HepG2 (cell line): ENCODE data around the gene CPZ. TPM values are rescaled to one million over a fixed set of nuclear protein-coding genes. Genes with fewer than 3 reads are reported as not detected.

ENCODE experiments used
- ATAC-seq: fragments of 200-7000 bp; cut with Tn5 transposase; 3 replicates; pipeline ENCODE4 v1.9.1; 2020; ENCODE audit warnings: mild to moderate bottlenecking, moderate library complexity
- BruUV-seq: library from RNA; stranded (reverse); fragments of 400-500 nt; replicated peaks from 2 replicates; lab custom pipeline; 2021; lab: Mats Ljungman, UMichigan
- CTCF ChIA-PET: fragments of 300-600 bp; formaldehyde crosslinking; extraction: SDS; loops from one replicate; lab custom pipeline; 2021; ENCODE audit warnings: low total read pairs, inconsistent platforms, low intra/inter-chr PET ratio; lab: Yijun Ruan, JAX
- POLR2A ChIA-PET: fragments of 350-600 bp; sonication (Branson Sonifier 250); formaldehyde crosslinking; loops from one replicate; lab custom pipeline; 2020; ENCODE audit warnings: antibody characterized with exemption, inconsistent platforms; lab: Yijun Ruan, JAX
- DNase-seq: peaks from one replicate; pipeline ENCODE4 v3.0.0-alpha.2; 2015; ENCODE audit warnings: low spot score
- FAIRE-seq: peaks from 3 replicates; lab custom pipeline; 2011; peaks lifted over from hg19 to GRCh38; lab: Jason Lieb, UNC
- H2AFZ ChIP-seq: one replicate; pipeline ENCODE4 v1.6.1; 2011; ENCODE audit warnings: low read length, inconsistent platforms
- H3K27ac ChIP-seq: fragments of 300-600 bp; 3 replicates; pipeline ENCODE4 v1.8.0; 2011; ENCODE audit warnings: mixed run types, mild to moderate bottlenecking, mixed read lengths, low read length, inconsistent platforms; ENCODE audit not compliant: insufficient read depth; ENCODE audit errors: extremely low read length
- H3K27me3 ChIP-seq, 2 experiments: fragments of 200-600 bp in 1 of 2; 2 replicates in 1 of 2; 3 replicates in 1 of 2; pipeline versions ENCODE4 v1.6.0 to v1.8.0; 2011; ENCODE audit warnings: low read length in 2 of 2, mild to moderate bottlenecking in 2 of 2, moderate library complexity in 2 of 2, inconsistent platforms in 1 of 2; ENCODE audit not compliant: insufficient read depth in 2 of 2, control insufficient read depth in 1 of 2
- H3K36me3 ChIP-seq, 2 experiments: fragments of 200-600 bp in 1 of 2; replicated peaks in 1 of 2; 2 replicates in 1 of 2; 3 replicates in 1 of 2; pipeline versions ENCODE4 v1.5.1 to v1.8.0; 2011; ENCODE audit warnings: low read length in 2 of 2, inconsistent platforms in 1 of 2; ENCODE audit not compliant: insufficient read depth in 2 of 2, control insufficient read depth in 1 of 2
- H3K4me1 ChIP-seq: 2 replicates; pipeline ENCODE4 v1.5.1; 2012; ENCODE audit warnings: low read length, inconsistent platforms; ENCODE audit not compliant: insufficient read depth
- H3K4me2 ChIP-seq: 2 replicates; pipeline ENCODE4 v1.6.0; 2011; ENCODE audit warnings: low read depth, low read length, inconsistent platforms
- H3K4me3 ChIP-seq, 3 experiments: fragments of 200-600 bp in 1 of 3; sonication (generic), shearing (Covaris generic) in 1 of 3; replicated peaks in 1 of 3; 2 replicates each; pipeline ENCODE4 v1.5.1; 2011 to 2016; ENCODE audit warnings: low read length in 3 of 3, inconsistent platforms in 2 of 3, low read depth in 2 of 3, mild to moderate bottlenecking in 2 of 3, control low read depth in 1 of 3, mixed read lengths in 1 of 3; ENCODE audit not compliant: insufficient read depth in 1 of 3
- H3K79me2 ChIP-seq: one replicate; pipeline ENCODE4 v1.6.1; 2011; ENCODE audit warnings: low read length, inconsistent platforms; ENCODE audit not compliant: insufficient read depth
- H3K9ac ChIP-seq: 2 replicates; pipeline ENCODE4 v1.6.0; 2011; ENCODE audit warnings: mild to moderate bottlenecking, low read depth, low read length, inconsistent platforms; ENCODE audit not compliant: insufficient read depth
- H3K9me3 ChIP-seq: 2 replicates; pipeline ENCODE4 v1.5.1; 2012; ENCODE audit warnings: mild to moderate bottlenecking, low read length
- H4K20me1 ChIP-seq: 2 replicates; pipeline ENCODE4 v1.6.0; 2011; ENCODE audit warnings: inconsistent platforms, mild to moderate bottlenecking, low read length, moderate library complexity; ENCODE audit not compliant: insufficient read depth
- AGO1 ChIP-seq: fragments of 200-400 bp; formaldehyde crosslinking; IDR thresholded peaks from 2 replicates; pipeline ENCODE4 v1.6.1; 2017; ENCODE audit warnings: mild to moderate bottlenecking, low read depth, low read length, moderate library complexity; ENCODE audit not compliant: poor library complexity, severe bottlenecking
- ARID2 ChIP-seq: sonication (generic); formaldehyde crosslinking; IDR thresholded peaks from 2 replicates; pipeline ENCODE4 v1.8.1; 2022; ENCODE audit warnings: mild to moderate bottlenecking, missing genetic modification reagents, borderline replicate concordance
- FOSL2 ChIP-seq: sonication (generic); formaldehyde crosslinking; IDR thresholded peaks from 2 replicates; pipeline ENCODE4 v1.4.0; 2020; ENCODE audit warnings: missing genetic modification reagents
- HNF4G ChIP-seq, 2 experiments: sonication (generic) in 1 of 2; formaldehyde crosslinking in 1 of 2; IDR thresholded peaks; 2 replicates each; pipeline versions ENCODE4 v1.4.0 to v1.6.1; 2011 to 2020; ENCODE audit warnings: borderline replicate concordance in 2 of 2, low read depth in 2 of 2, mild to moderate bottlenecking in 2 of 2, low read length in 1 of 2, missing genetic modification reagents in 1 of 2, moderate library complexity in 1 of 2
- MAFG ChIP-seq: sonication (generic); formaldehyde crosslinking; IDR thresholded peaks from 2 replicates; pipeline ENCODE4 v1.5.1; 2020; ENCODE audit warnings: mild to moderate bottlenecking, missing genetic modification reagents
- MLLT10 ChIP-seq: sonication (generic); formaldehyde crosslinking; IDR thresholded peaks from 2 replicates; pipeline ENCODE4 v1.4.0; 2020; ENCODE audit warnings: missing genetic modification reagents
- MTA3 ChIP-seq: sonication (generic); formaldehyde crosslinking; IDR thresholded peaks from 2 replicates; pipeline ENCODE4 v1.4.0; 2020; ENCODE audit warnings: missing genetic modification reagents
- TBL1XR1 ChIP-seq: fragments of 150-350 bp; IDR thresholded peaks from 2 replicates; pipeline ENCODE4 v1.6.1; 2014; ENCODE audit warnings: borderline replicate concordance, low read length; ENCODE audit not compliant: partially characterized antibody
- TCF7 ChIP-seq: sonication (generic); IDR thresholded peaks from 2 replicates; pipeline ENCODE4 v1.6.1; 2016; ENCODE audit warnings: antibody characterized with exemption, low read depth
- XBP1 ChIP-seq: sonication (generic); formaldehyde crosslinking; IDR thresholded peaks from 2 replicates; pipeline ENCODE4 v1.5.0; 2020; ENCODE audit warnings: missing genetic modification reagents
- ZNF253 ChIP-seq: sonication (generic); formaldehyde crosslinking; IDR thresholded peaks from 2 replicates; pipeline ENCODE4 v1.8.0; 2022; ENCODE audit warnings: mild to moderate bottlenecking, missing genetic modification reagents, borderline replicate concordance
- ZNF460 ChIP-seq: sonication (generic); formaldehyde crosslinking; IDR thresholded peaks from 2 replicates; pipeline ENCODE4 v1.5.1; 2020; ENCODE audit warnings: missing genetic modification reagents, mild to moderate bottlenecking, borderline replicate concordance
- ZNF775 ChIP-seq: sonication (generic); formaldehyde crosslinking; IDR thresholded peaks from 2 replicates; pipeline ENCODE4 v1.4.0; 2020; ENCODE audit warnings: missing genetic modification reagents, mild to moderate bottlenecking, moderate library complexity, borderline replicate concordance
- WGBS: methylation state at CpG from one replicate; pipeline ENCODE4 v1.1.6; 2017; ENCODE audit warnings: low lambda C conversion rate; 5-methylcytosine and 5-hydroxymethylcytosine counted together
- in situ Hi-C: cut with HindIII; loops from 2 replicates; pipeline ENCODE4 v1.10.0; 2017; ENCODE audit warnings: low pct_unique_long_range_greater_than_20kb; ENCODE audit not compliant: extremely low pct_ligation_motif_present
- intact Hi-C: fragments of 100-400 bp; cut with micrococcal nuclease; formaldehyde crosslinking; loops from one replicate; pipeline ENCODE4 v1.10.0; 2022; ENCODE audit not compliant: unreplicated experiment
- polyA plus RNA-seq, 8 experiments: library from polyadenylated mRNA; depleted of rRNA in 3 of 8; stranded (reverse) in 7 of 8; unstranded in 1 of 8; fragments of >200 nt; fragmentation: Illumina TruSeq in 4 of 8; extraction: Trizol in 4 of 8; gene quantifications; 2 replicates each; pipeline versions ENCODE4 v1.2.1 to v1.2.3, GENCODE V29; 2011 to 2016; ENCODE audit warnings: low read depth in 4 of 8, missing spikeins in 1 of 8, mixed read lengths in 1 of 8; ENCODE audit not compliant: insufficient read depth in 1 of 8
- total RNA-seq, 5 experiments: library from RNA; depleted of rRNA; stranded (reverse); fragments of >200 nt; fragmentation: Illumina TruSeq; extraction: Trizol; gene quantifications; 2 replicates each; pipeline ENCODE4 v1.2.3, GENCODE V29; 2016; ENCODE audit warnings: low read depth in 1 of 5
- TF ChIP-seq, protein P1 (sequence below): sonication (generic); formaldehyde crosslinking; IDR thresholded peaks from 2 replicates; pipeline ENCODE4 v1.8.0; 2022; ENCODE audit warnings: mild to moderate bottlenecking, missing genetic modification reagents, moderate library complexity
- TF ChIP-seq, protein P2 (sequence below): sonication (generic); formaldehyde crosslinking; IDR thresholded peaks from 2 replicates; pipeline ENCODE4 v1.8.0; 2022; ENCODE audit warnings: missing genetic modification reagents, low read depth, mild to moderate bottlenecking, borderline replicate concordance

Gene CPZ
- total and polyA plus RNA-seq, 2 of the 13 experiments (the other 11 are each of a cell fraction or from before 2014, with no cell fraction given) = 0.58 to 0.61 TPM

DNA sequence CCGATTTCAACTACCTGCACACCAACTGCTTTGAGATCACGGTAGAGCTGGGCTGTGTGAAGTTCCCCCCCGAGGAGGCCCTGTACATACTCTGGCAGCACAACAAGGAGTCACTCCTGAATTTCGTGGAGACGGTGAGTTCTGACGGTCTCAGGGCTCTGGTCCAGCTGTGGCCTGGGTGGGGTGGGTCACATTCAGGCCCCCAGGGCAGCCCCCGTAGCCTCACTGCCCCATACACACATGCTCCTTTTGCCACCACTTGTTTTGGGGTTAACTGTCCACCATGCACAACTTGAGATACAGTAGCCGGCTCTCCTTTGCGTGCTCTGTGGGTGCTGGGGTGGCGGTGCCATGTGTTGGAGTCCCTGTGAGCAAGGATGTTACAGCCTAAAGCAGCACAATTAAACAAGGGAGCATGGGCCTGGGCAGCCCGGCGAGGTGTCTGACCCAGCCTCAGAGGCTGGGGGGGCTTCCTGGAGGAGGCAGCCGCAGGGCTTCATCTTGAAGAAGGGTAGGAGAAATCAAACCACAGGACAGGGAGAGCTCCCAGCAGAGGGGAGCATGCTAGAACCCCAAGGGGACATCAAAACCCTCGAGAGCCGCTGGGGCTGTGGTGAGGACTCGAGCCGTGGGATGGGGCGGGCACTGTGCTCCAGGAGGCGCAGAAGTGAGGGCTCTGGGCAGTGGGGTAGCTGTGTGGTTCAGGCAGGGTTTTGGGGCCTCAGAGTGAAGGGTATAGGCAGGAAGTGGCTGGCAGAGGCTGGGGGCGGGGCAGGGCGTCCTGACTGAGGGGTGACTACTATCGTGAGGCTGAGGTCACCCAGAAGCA, 22.0 kb downstream of the CPZ start (continued):
- TF ChIP-seq, protein P1, sequence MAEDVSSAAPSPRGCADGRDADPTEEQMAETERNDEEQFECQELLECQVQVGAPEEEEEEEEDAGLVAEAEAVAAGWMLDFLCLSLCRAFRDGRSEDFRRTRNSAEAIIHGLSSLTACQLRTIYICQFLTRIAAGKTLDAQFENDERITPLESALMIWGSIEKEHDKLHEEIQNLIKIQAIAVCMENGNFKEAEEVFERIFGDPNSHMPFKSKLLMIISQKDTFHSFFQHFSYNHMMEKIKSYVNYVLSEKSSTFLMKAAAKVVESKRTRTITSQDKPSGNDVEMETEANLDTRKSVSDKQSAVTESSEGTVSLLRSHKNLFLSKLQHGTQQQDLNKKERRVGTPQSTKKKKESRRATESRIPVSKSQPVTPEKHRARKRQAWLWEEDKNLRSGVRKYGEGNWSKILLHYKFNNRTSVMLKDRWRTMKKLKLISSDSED (CRISPR knock-in tag) = no peak
- TF ChIP-seq TCF7 = no peak

DNA sequence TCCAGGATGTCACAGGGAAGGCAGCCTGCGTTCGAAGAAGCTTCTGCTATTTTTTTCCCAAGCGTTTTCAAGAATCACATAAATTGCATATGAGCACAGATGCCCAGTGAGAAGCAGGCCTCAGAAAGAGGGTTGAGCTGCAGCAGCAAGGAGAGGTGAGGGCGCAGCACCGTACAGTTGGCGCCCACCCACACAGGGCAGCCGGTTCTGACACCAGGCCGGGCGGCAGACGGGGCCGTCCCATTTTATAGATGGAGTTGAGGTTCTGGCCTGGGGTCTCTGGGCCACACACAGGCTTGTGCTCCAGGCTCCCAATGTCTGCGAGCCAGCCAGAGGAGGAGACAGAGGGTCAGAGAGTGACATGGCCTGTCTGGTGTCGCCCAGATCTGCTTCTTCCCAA, 22.8 kb downstream of the CPZ start:
- Histone ChIP-seq H3K36me3 (no peaks in the 10 kb centered on the region), H3K9me3 (no peaks in the 10 kb centered on the region)
- WGBS = 26% methylated on average over 9 of the region's 13 CpGs
- no peak for TF ChIP-seq AGO1
- no peak for TF ChIP-seq ZNF775
- no peak for TF ChIP-seq ZNF460
- TF ChIP-seq MAFG (CRISPR knock-in tag) = no peak
- no peak for TF ChIP-seq MTA3 (CRISPR knock-in tag)
- no peak for TF ChIP-seq ARID2 (CRISPR knock-in tag)
- no peak for TF ChIP-seq XBP1
- TF ChIP-seq HNF4G (IDR thresholded peaks at IDR 0.05; ENCODE audit: borderline replicate concordance, low read depth, low read length) = no peak
- no peak for TF ChIP-seq HNF4G (CRISPR knock-in tag; IDR thresholded peaks at IDR 0.05; ENCODE audit: borderline replicate concordance, low read depth)
- no peak for TF ChIP-seq MLLT10 (CRISPR knock-in tag)
- TF ChIP-seq, protein P2, sequence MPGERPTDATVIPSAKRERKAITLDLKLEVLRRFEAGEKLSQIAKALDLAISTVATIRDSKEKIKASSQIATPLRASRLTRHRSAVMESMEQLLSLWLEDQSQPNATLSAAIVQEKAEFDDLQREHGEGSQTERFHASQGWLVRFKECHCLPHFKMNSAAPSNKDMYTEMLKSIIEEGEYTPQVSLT (CRISPR knock-in tag) = no peak
- no peak for TF ChIP-seq TBL1XR1
- TF ChIP-seq ZNF253 (CRISPR knock-in tag) = no peak
- no peak for TF ChIP-seq FOSL2 (CRISPR knock-in tag)
- TF ChIP-seq, all 625 proteins: peak for 0
- DNase-seq = no peak
- BruUV-seq = no TSS peak
- CTCF ChIA-PET = no interaction called here
- H3K9ac ChIP-seq = no peak overlapping the region
- no peak for ATAC-seq
- H3K4me2 ChIP-seq = no peak overlapping the region
- H4K20me1 ChIP-seq = no peaks in the 10 kb centered on the region
- peaks cover 14 to 76% of the 10 kb centered on the region in 2 experiments for H3K27me3 ChIP-seq
- H3K79me2 ChIP-seq = no peaks in the 10 kb centered on the region
- H2AFZ ChIP-seq = no peak overlapping the region
- in situ Hi-C loops (no loop called here), intact Hi-C loops (no loop called here)
- no peak for FAIRE-seq
- POLR2A ChIA-PET = no interaction called here
- H3K4me3 ChIP-seq = no peak overlapping the region
- no peak overlapping the region for H3K27ac ChIP-seq
- no peaks in the 10 kb centered on the region for H3K4me1 ChIP-seq
